IMR-90 (cell line): ENCODE data around the gene CNGA1. TPM values are rescaled to one million over a fixed set of nuclear protein-coding genes. Genes with fewer than 3 reads are reported as not detected.

ENCODE experiments used
- ATAC-seq: fragments of 200-7000 bp; cut with Tn5 transposase; 2 replicates; pipeline ENCODE4 v1.9.1; 2020; ENCODE audit warnings: low read depth, mild to moderate bottlenecking, moderate library complexity
- Bru-seq: library from RNA; stranded (reverse); fragments of 400-500 nt; gene quantifications from one replicate; lab custom pipeline; 2021; lab: Mats Ljungman, UMichigan
- BruChase-seq, 2 experiments: library from RNA; stranded (reverse); fragments of 400-500 nt; gene quantifications; one replicate each; lab custom pipeline; 2021; lab: Mats Ljungman, UMichigan
- BruUV-seq: library from RNA; stranded (reverse); fragments of 400-500 nt; replicated peaks from 2 replicates; lab custom pipeline; 2021; lab: Mats Ljungman, UMichigan
- CTCF ChIA-PET: fragments of 300-600 bp; formaldehyde crosslinking; extraction: SDS; loops from one replicate; lab custom pipeline; 2021; ENCODE audit warnings: antibody characterized with exemption; lab: Yijun Ruan, JAX
- POLR2A ChIA-PET: fragments of 300-600 bp; sonication (Branson Sonifier 250); formaldehyde crosslinking; loops from one replicate; lab custom pipeline; 2022; ENCODE audit warnings: antibody characterized with exemption; ENCODE audit not compliant: unreplicated experiment; lab: Charles Lee
- DNase-seq: peaks from one replicate; pipeline ENCODE4 v3.0.0; 2013
- H2AFZ ChIP-seq: replicated peaks from 2 replicates; pipeline ENCODE3; 2013; ENCODE audit warnings: low read length, mild to moderate bottlenecking; ENCODE audit not compliant: poor library complexity
- H2AK5ac ChIP-seq: 2 replicates; pipeline ENCODE4 v1.6.1; 2013; ENCODE audit warnings: low read depth, low read length, inconsistent platforms
- H2AK9ac ChIP-seq: replicated peaks from 2 replicates; pipeline ENCODE3; 2013; ENCODE audit warnings: mild to moderate bottlenecking, low read depth, low read length, moderate library complexity; ENCODE audit not compliant: poor library complexity
- H2BK120ac ChIP-seq: 2 replicates; pipeline ENCODE4 v1.6.1; 2013; ENCODE audit warnings: low read depth, low read length, inconsistent platforms
- H2BK15ac ChIP-seq: 3 replicates; pipeline ENCODE4 v1.6.1; 2013; ENCODE audit warnings: low read depth, low read length, inconsistent platforms
- H2BK20ac ChIP-seq: 2 replicates; pipeline ENCODE4 v1.6.1; 2013; ENCODE audit warnings: low read depth, mild to moderate bottlenecking, inconsistent platforms, low read length, moderate library complexity
- H2BK5ac ChIP-seq: 2 replicates; pipeline ENCODE4 v1.6.1; 2013; ENCODE audit warnings: mild to moderate bottlenecking, low read depth, low read length, inconsistent platforms; ENCODE audit not compliant: poor library complexity, severe bottlenecking
- H3K14ac ChIP-seq: replicated peaks from 2 replicates; pipeline ENCODE4 v1.6.1; 2013; ENCODE audit warnings: low read depth, low read length, inconsistent platforms
- H3K18ac ChIP-seq: 2 replicates; pipeline ENCODE4 v1.6.1; 2013; ENCODE audit warnings: low read depth, low read length, control low read depth
- H3K23ac ChIP-seq: 2 replicates; pipeline ENCODE4 v1.6.1; 2013; ENCODE audit warnings: low read depth, low read length, inconsistent platforms
- H3K27ac ChIP-seq: 2 replicates; pipeline ENCODE4 v1.5.1; 2013; ENCODE audit warnings: mild to moderate bottlenecking, control low read depth, low read length; ENCODE audit not compliant: insufficient read depth
- H3K27me3 ChIP-seq: 2 replicates; pipeline ENCODE4 v1.6.1; 2013; ENCODE audit warnings: low read length; ENCODE audit not compliant: control insufficient read depth, insufficient read depth
- H3K36me3 ChIP-seq: 2 replicates; pipeline ENCODE4 v1.6.1; 2013; ENCODE audit warnings: low read length, mixed read lengths; ENCODE audit not compliant: control insufficient read depth, insufficient read depth
- H3K4ac ChIP-seq: 2 replicates; pipeline ENCODE4 v1.6.1; 2013; ENCODE audit warnings: low read depth, low read length, inconsistent platforms
- H3K4me1 ChIP-seq: 2 replicates; pipeline ENCODE4 v1.6.1; 2013; ENCODE audit warnings: low read length, mixed read lengths; ENCODE audit not compliant: control insufficient read depth, insufficient read depth
- H3K4me2 ChIP-seq: 2 replicates; pipeline ENCODE4 v1.6.1; 2013; ENCODE audit warnings: low read depth, mild to moderate bottlenecking, control low read depth, low read length, moderate library complexity
- H3K4me3 ChIP-seq: 2 replicates; pipeline ENCODE4 v1.5.1; 2013; ENCODE audit warnings: low read depth, mild to moderate bottlenecking, control low read depth, low read length, moderate library complexity; ENCODE audit not compliant: insufficient read depth
- H3K56ac ChIP-seq: 2 replicates; pipeline ENCODE4 v1.6.1; 2013; ENCODE audit warnings: low read length, inconsistent platforms; ENCODE audit not compliant: insufficient read depth; ENCODE audit errors: extremely low read depth
- H3K79me1 ChIP-seq, 2 experiments: 2 replicates each; pipeline ENCODE4 v1.6.1; 2013; ENCODE audit warnings: low read length in 2 of 2, inconsistent platforms in 1 of 2, low read depth in 1 of 2
- H3K9ac ChIP-seq: 2 replicates; pipeline ENCODE4 v1.6.1; 2013; ENCODE audit warnings: low read depth, low read length, control low read depth
- H3K9me1 ChIP-seq: 2 replicates; pipeline ENCODE4 v1.6.1; 2013; ENCODE audit warnings: low read length, inconsistent platforms; ENCODE audit not compliant: insufficient read depth
- H3K9me3 ChIP-seq: 2 replicates; pipeline ENCODE4 v1.6.1; 2013; ENCODE audit warnings: low read length; ENCODE audit not compliant: control insufficient read depth, insufficient read depth
- H4K20me1 ChIP-seq: 2 replicates; pipeline ENCODE4 v1.6.1; 2013; ENCODE audit warnings: low read length, inconsistent platforms; ENCODE audit not compliant: insufficient read depth
- H4K5ac ChIP-seq: 2 replicates; pipeline ENCODE4 v1.6.1; 2013; ENCODE audit warnings: mild to moderate bottlenecking, low read depth, low read length, control low read depth
- H4K8ac ChIP-seq, 2 experiments: 2 replicates each; pipeline ENCODE4 v1.6.1; 2013; ENCODE audit warnings: low read depth in 2 of 2, low read length in 2 of 2, control low read depth in 1 of 2, inconsistent platforms in 1 of 2
- H4K91ac ChIP-seq: 2 replicates; pipeline ENCODE4 v1.6.1; 2013; ENCODE audit warnings: low read depth, low read length, inconsistent platforms; ENCODE audit not compliant: insufficient read depth
- BHLHE40 ChIP-seq: fragments of 150-350 bp; IDR thresholded peaks from 2 replicates; pipeline ENCODE4 v1.6.1; 2016; ENCODE audit warnings: mild to moderate bottlenecking, low read depth, low read length
- MAZ ChIP-seq: IDR thresholded peaks from 2 replicates; pipeline ENCODE4 v1.6.1; 2012; ENCODE audit warnings: low read depth, mild to moderate bottlenecking, low read length, improper control_type of control experiment, moderate library complexity, borderline replicate concordance
- MXI1 ChIP-seq: IDR thresholded peaks from 2 replicates; pipeline ENCODE4 v1.6.1; 2012; ENCODE audit warnings: low read depth, mild to moderate bottlenecking, low read length, moderate library complexity, borderline replicate concordance
- RAD21 ChIP-seq: IDR thresholded peaks from 2 replicates; pipeline ENCODE4 v1.6.1; 2012; ENCODE audit warnings: low read length, improper control_type of control experiment
- SMC3 ChIP-seq: fragments of 150-350 bp; IDR thresholded peaks from 2 replicates; pipeline ENCODE4 v1.6.1; 2016; ENCODE audit warnings: low read depth, mild to moderate bottlenecking, antibody characterized with exemption, low read length, moderate library complexity
- WGBS, 2 experiments: methylation state at CpG; one replicate each; pipeline versions ENCODE4 v1.1.5 to v1.1.7; 2013; ENCODE audit warnings: missing lambda C conversion rate in 2 of 2; ENCODE audit not compliant: insufficient read length in 1 of 2; ENCODE audit errors: extremely low coverage in 2 of 2; 5-methylcytosine and 5-hydroxymethylcytosine counted together
- dilution Hi-C: fragments of 300-500 bp; cut with HindIII; formaldehyde crosslinking; loops from one replicate; pipeline ENCODE4 v1.14.3; 2018; ENCODE audit warnings: low sequenced_read_pairs; ENCODE audit not compliant: unreplicated experiment
- in situ Hi-C: fragments of 300-500 bp; cut with MboI; formaldehyde crosslinking; loops from 3 replicates; pipeline ENCODE4 v1.14.3; 2019; ENCODE audit warnings: low sequenced_read_pairs, inconsistent platforms, mixed read lengths
- intact Hi-C: fragments of 100-400 bp; cut with micrococcal nuclease; formaldehyde crosslinking; loops from 2 replicates; pipeline ENCODE4 v1.10.0; 2022
- long read RNA-seq: library from polyadenylated mRNA; unstranded; transcript quantifications from one replicate; pipeline ENCODE4 v2.0.0, GENCODE V29; 2021; ENCODE audit not compliant: unreplicated experiment
- polyA plus RNA-seq, 3 experiments: library from polyadenylated mRNA; depleted of rRNA; stranded (reverse); fragments of >200 nt; gene quantifications; 2 replicates each; pipeline ENCODE4 v1.2.3, GENCODE V29; 2012; ENCODE audit warnings: low replicate concordance in 1 of 3
- total RNA-seq: library from RNA; depleted of rRNA; stranded (reverse); fragments of >200 nt; gene quantifications from 2 replicates; pipeline ENCODE4 v1.2.3, GENCODE V29; 2012; rRNA removed
- TF ChIP-seq, protein P1 (sequence below): conservative IDR thresholded peaks from 2 replicates; pipeline ENCODE4 v1.5.1; 2012; ENCODE audit warnings: mild to moderate bottlenecking, low read depth, low read length, improper control_type of control experiment

Gene CNGA1
- total RNA-seq = not detected in 2 replicates
- not detected in 2 replicates for polyA plus RNA-seq (2012; rRNA removed)
- polyA plus RNA-seq (2012; cell fraction: cytosol; rRNA removed) = not detected in 2 replicates
- polyA plus RNA-seq (2012; cell fraction: nucleus; rRNA removed; ENCODE audit: low replicate concordance) = not detected in 2 replicates
- Bru-seq, nascent RNA = percentile 5 among the genes with signal in this experiment
- percentile 4 among the genes with signal in this experiment for BruChase-seq, experiment 1, labeled RNA remaining after a 6-hour chase
- BruChase-seq, experiment 2, labeled RNA remaining after a 2-hour chase = percentile 12 among the genes with signal in this experiment
- long read RNA-seq = 0 reads

GRCh38 chr4:48016141-48017107, at the start of gene CNGA1, which contains the start of gene NIPAL1:
CNGA1 (minus strand) TSS chr4:48016681; CDS start chr4:47952689, 63,992 bp downstream.
NIPAL1 (plus strand) TSS chr4:48016772; CDS start chr4:48016840, 68 bp downstream.
- intact Hi-C loops = loop anchor here (5.0 kb wide), 2 partner anchors 71 to 126 kb away; no protein-coding TSS in a partner anchor
- CTCF ChIA-PET = no interaction called here
- no TSS peak for BruUV-seq

More at GRCh38 chr4:48016141-48017107, at the start of gene CNGA1, which contains the start of gene NIPAL1:
- Histone ChIP-seq H2BK20ac (no peak within 1 kb of the TSS), H2AFZ (peak within 1 kb of the TSS; percentile 96), H3K4me2 (peak within 1 kb of the TSS; percentile 83), H2AK9ac (peak within 1 kb of the TSS; percentile 55), H4K8ac (no peak within 1 kb of the TSS), H4K5ac (no peak within 1 kb of the TSS), H3K9me1 (no peaks in the 10 kb centered on the region; the same call in 1 of the 2 replicates), H4K91ac (no peak within 1 kb of the TSS), H3K27me3 (peaks cover 12% of the 10 kb centered on the region), H3K79me1 (no peaks in the 10 kb centered on the region), H3K18ac (no peak within 1 kb of the TSS), H3K56ac (no peak within 1 kb of the TSS), H3K4me3 (peak within 1 kb of the TSS; percentile 44), H3K4ac (no peak within 1 kb of the TSS; the same call in 1 of the 2 replicates), H3K36me3 (no peaks in the 10 kb centered on the region), H2AK5ac (no peak within 1 kb of the TSS), H3K9ac (no peak within 1 kb of the TSS), H2BK15ac (no peak within 1 kb of the TSS), H2BK120ac (no peak within 1 kb of the TSS), H3K4me1 (no peaks in the 10 kb centered on the region), H3K23ac (no peak within 1 kb of the TSS), H3K14ac (no peak within 1 kb of the TSS), H2BK5ac (no peak within 1 kb of the TSS), H3K9me3 (no peaks in the 10 kb centered on the region), H4K20me1 (no peaks in the 10 kb centered on the region), H3K27ac (no peak within 1 kb of the TSS)
- peak; percentile 23 for DNase-seq
- in situ Hi-C loops (no loop called here), dilution Hi-C loops (no loop called here)
- 3% methylated on average over 11 of the region's 60 CpGs; no CpG with 5 or more reads in 1 of the 2 experiments for WGBS, 2 experiments
- ATAC-seq = peak; percentile 97
- TF ChIP-seq, protein P1, sequence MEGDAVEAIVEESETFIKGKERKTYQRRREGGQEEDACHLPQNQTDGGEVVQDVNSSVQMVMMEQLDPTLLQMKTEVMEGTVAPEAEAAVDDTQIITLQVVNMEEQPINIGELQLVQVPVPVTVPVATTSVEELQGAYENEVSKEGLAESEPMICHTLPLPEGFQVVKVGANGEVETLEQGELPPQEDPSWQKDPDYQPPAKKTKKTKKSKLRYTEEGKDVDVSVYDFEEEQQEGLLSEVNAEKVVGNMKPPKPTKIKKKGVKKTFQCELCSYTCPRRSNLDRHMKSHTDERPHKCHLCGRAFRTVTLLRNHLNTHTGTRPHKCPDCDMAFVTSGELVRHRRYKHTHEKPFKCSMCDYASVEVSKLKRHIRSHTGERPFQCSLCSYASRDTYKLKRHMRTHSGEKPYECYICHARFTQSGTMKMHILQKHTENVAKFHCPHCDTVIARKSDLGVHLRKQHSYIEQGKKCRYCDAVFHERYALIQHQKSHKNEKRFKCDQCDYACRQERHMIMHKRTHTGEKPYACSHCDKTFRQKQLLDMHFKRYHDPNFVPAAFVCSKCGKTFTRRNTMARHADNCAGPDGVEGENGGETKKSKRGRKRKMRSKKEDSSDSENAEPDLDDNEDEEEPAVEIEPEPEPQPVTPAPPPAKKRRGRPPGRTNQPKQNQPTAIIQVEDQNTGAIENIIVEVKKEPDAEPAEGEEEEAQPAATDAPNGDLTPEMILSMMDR = peak; percentile 28
- TF ChIP-seq MXI1 (no peak), MAZ (peak; percentile 17; the same call in 1 of the 2 replicates), SMC3 (peak; percentile 15; the same call in 1 of the 2 replicates), RAD21 (0 out of 2 replicates have a peak, but pooled peaks have one; percentile 8), BHLHE40 (no peak)
- POLR2A ChIA-PET = no interaction called here
